GM12891 (cell line): ENCODE results near the gene BRAT1.

Experiments used
- POLR2A ChIP-seq: IDR thresholded peaks from 2 replicates; pipeline ENCODE4 v1.6.1; 2011; ENCODE audit warnings: low read depth, low read length, control low read depth
- POLR2AphosphoS5 ChIP-seq: IDR thresholded peaks from 2 replicates; pipeline ENCODE4 v1.6.1; 2011; ENCODE audit warnings: low read depth, low read length, control low read depth
- POU2F2 ChIP-seq: IDR thresholded peaks from 2 replicates; pipeline ENCODE4 v1.6.1; 2011; ENCODE audit warnings: low read depth, mild to moderate bottlenecking, control low read depth, low read length, moderate library complexity
- SPI1 ChIP-seq: IDR thresholded peaks from 2 replicates; pipeline ENCODE4 v1.6.1; 2011; ENCODE audit warnings: low read depth, low read length, control low read depth
- TAF1 ChIP-seq: IDR thresholded peaks from 2 replicates; pipeline ENCODE4 v1.6.1; 2011; ENCODE audit warnings: low read depth, low read length, control low read depth

DNA sequence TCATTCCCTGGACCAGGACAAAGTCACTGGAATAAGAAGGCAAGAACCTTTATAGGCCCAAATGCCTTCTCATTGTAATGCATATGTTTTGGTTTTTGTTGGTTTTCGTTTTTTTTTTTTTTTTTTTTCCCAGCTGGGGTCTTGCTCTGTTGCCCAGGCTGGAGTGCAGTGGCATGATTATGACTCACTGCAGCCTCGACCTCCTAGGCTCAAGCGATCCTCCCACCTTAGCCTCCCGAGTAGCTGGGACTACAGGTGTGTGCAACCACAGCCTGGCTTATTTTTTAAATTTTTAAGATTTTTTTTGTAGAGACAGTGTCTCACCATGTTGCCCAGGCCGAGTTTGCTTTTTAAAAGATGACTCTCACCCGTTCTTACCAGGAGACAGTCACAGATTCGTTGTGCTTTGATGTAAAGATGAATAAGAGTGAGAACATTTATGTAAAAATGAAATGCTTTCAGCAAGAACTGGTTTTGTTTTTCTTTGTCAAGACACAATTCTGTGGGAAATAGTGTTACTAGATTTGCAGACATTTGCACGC lies 11.1 kb upstream of the BRAT1 start:
- TF ChIP-seq POLR2A: no peak
- TF ChIP-seq POLR2AphosphoS5: no peak
- no peak for TF ChIP-seq TAF1
- TF ChIP-seq POU2F2: no peak
- no peak for TF ChIP-seq SPI1
